Neural cell (in vitro differentiated cells): ENCODE data around the gene SNTB2. TPM values are rescaled to one million over a fixed set of nuclear protein-coding genes. Genes with fewer than 3 reads are reported as not detected.
"Not testable (repeated sequence)": the region's sequence is repeated elsewhere in the genome, so short reads cannot be mapped to it uniquely, and the experiment has no call there.

Experiments
- H2AFZ ChIP-seq: fragments of 200-600, 300-800 bp; sonication (generic), shearing (Covaris generic); 2 replicates; pipeline ENCODE4 v1.6.0; 2014; ENCODE audit warnings: low read depth, mild to moderate bottlenecking, antibody characterized with exemption, low read length, moderate library complexity
- H3F3A ChIP-seq: fragments of 200-600 bp; shearing (Covaris generic); 2 replicates; pipeline ENCODE4 v1.6.1; 2016; ENCODE audit warnings: mild to moderate bottlenecking, moderate library complexity, mixed read lengths, antibody characterized with exemption, low read length; ENCODE audit not compliant: insufficient read depth, poor library complexity, severe bottlenecking
- H3K27ac ChIP-seq: fragments of 200-600, 300-800 bp; sonication (generic), shearing (Covaris generic); 2 replicates; pipeline ENCODE4 v1.5.1; 2014; ENCODE audit warnings: mild to moderate bottlenecking, low read length, moderate library complexity
- H3K27me3 ChIP-seq: fragments of 300-800, 200-600 bp; sonication (generic), shearing (Covaris generic); 2 replicates; pipeline ENCODE4 v1.6.0; 2014; ENCODE audit warnings: mild to moderate bottlenecking, low read depth, low read length, moderate library complexity; ENCODE audit not compliant: insufficient read depth
- H3K36me3 ChIP-seq: fragments of 300-800, 200-600 bp; sonication (generic), shearing (Covaris generic); 2 replicates; pipeline ENCODE4 v1.5.1; 2014; ENCODE audit warnings: mild to moderate bottlenecking, antibody characterized with exemption, low read length, moderate library complexity; ENCODE audit not compliant: insufficient read depth
- H3K4me2 ChIP-seq: fragments of 300-800, 200-600 bp; sonication (generic), shearing (Covaris generic); 2 replicates; pipeline ENCODE4 v1.6.0; 2014; ENCODE audit warnings: mild to moderate bottlenecking, low read length
- H3K4me3 ChIP-seq: fragments of 300-800, 200-600 bp; sonication (generic), shearing (Covaris generic); 2 replicates; pipeline ENCODE4 v1.5.1; 2014; ENCODE audit warnings: mild to moderate bottlenecking, low read length, moderate library complexity
- H3K79me2 ChIP-seq: fragments of 200-600 bp; shearing (Covaris generic); replicated peaks from 2 replicates; pipeline ENCODE4 v1.6.0; 2014; ENCODE audit warnings: mild to moderate bottlenecking, low read length, moderate library complexity; ENCODE audit not compliant: insufficient read depth
- H3K9ac ChIP-seq: fragments of 300-800, 200-600 bp; sonication (generic), shearing (Covaris generic); 2 replicates; pipeline ENCODE4 v1.6.1; 2016; ENCODE audit warnings: mild to moderate bottlenecking, low read length, mixed read lengths
- H3K9me2 ChIP-seq: fragments of 200-600 bp; shearing (Covaris generic); 2 replicates; pipeline ENCODE4 v1.6.1; 2016; ENCODE audit warnings: mild to moderate bottlenecking, low read length, mixed read lengths; ENCODE audit not compliant: insufficient read depth
- H3K9me3 ChIP-seq: fragments of 200-600, 300-800 bp; sonication (generic), shearing (Covaris generic); 2 replicates; pipeline ENCODE4 v1.6.1; 2016; ENCODE audit warnings: mild to moderate bottlenecking, mixed run types, low read length, moderate library complexity, mixed read lengths
- H4K20me1 ChIP-seq: fragments of 200-600 bp; shearing (Covaris generic); 2 replicates; pipeline ENCODE4 v1.6.1; 2016; ENCODE audit warnings: mild to moderate bottlenecking, mixed run types; ENCODE audit not compliant: insufficient read depth
- EP300 ChIP-seq: fragments of 450-650 bp; conservative IDR thresholded peaks from 2 replicates; pipeline ENCODE4 v1.6.1; 2014; ENCODE audit warnings: antibody characterized with exemption, mild to moderate bottlenecking, moderate library complexity; ENCODE audit not compliant: poor library complexity, severe bottlenecking
- EZH2 ChIP-seq: fragments of 200-600, 300-800 bp; shearing (Covaris generic), sonication (generic); IDR thresholded peaks from 2 replicates; pipeline ENCODE4 v1.6.1; 2014; ENCODE audit warnings: antibody characterized with exemption, low read length, borderline replicate concordance, mild to moderate bottlenecking; ENCODE audit not compliant: insufficient read depth, poor library complexity, severe bottlenecking
- MXI1 ChIP-seq: fragments of 450-650 bp; conservative IDR thresholded peaks from 2 replicates; pipeline ENCODE4 v1.6.1; 2014; ENCODE audit warnings: antibody characterized with exemption, mild to moderate bottlenecking; ENCODE audit not compliant: poor library complexity, severe bottlenecking
- POLR2AphosphoS5 ChIP-seq: IDR thresholded peaks from 2 replicates; pipeline ENCODE4 v1.6.1; 2012
- REST ChIP-seq: IDR thresholded peaks from 2 replicates; pipeline ENCODE4 v1.6.1; 2012; ENCODE audit warnings: borderline replicate concordance
- SMC3 ChIP-seq: fragments of 450-650 bp; conservative IDR thresholded peaks from 2 replicates; pipeline ENCODE4 v1.6.1; 2014; ENCODE audit warnings: antibody characterized with exemption, mild to moderate bottlenecking, moderate library complexity; ENCODE audit not compliant: poor library complexity
- TAF1 ChIP-seq: IDR thresholded peaks from 2 replicates; pipeline ENCODE4 v1.6.1; 2012; ENCODE audit warnings: low read depth
- polyA minus RNA-seq: library from RNA; depleted of rRNA, polyadenylated mRNA; stranded (reverse); fragments of >200 nt; gene quantifications from 2 replicates; pipeline ENCODE4 v1.2.3, GENCODE V29; 2014
- polyA plus RNA-seq: library from polyadenylated mRNA; depleted of rRNA; stranded (reverse); fragments of >200 nt; gene quantifications from 2 replicates; pipeline ENCODE4 v1.2.3, GENCODE V29; 2014
- TF ChIP-seq, protein P1 (sequence below): fragments of 450-650 bp; IDR thresholded peaks from 2 replicates; pipeline ENCODE4 v1.5.1; 2014; ENCODE audit warnings: antibody characterized with exemption, mild to moderate bottlenecking, moderate library complexity; ENCODE audit not compliant: poor library complexity, severe bottlenecking

SNTB2 gene
- polyA plus RNA-seq = 7.0 and 8.2 TPM in 2 replicates
- 14.1 and 18.3 TPM in 2 replicates for polyA minus RNA-seq

DNA sequence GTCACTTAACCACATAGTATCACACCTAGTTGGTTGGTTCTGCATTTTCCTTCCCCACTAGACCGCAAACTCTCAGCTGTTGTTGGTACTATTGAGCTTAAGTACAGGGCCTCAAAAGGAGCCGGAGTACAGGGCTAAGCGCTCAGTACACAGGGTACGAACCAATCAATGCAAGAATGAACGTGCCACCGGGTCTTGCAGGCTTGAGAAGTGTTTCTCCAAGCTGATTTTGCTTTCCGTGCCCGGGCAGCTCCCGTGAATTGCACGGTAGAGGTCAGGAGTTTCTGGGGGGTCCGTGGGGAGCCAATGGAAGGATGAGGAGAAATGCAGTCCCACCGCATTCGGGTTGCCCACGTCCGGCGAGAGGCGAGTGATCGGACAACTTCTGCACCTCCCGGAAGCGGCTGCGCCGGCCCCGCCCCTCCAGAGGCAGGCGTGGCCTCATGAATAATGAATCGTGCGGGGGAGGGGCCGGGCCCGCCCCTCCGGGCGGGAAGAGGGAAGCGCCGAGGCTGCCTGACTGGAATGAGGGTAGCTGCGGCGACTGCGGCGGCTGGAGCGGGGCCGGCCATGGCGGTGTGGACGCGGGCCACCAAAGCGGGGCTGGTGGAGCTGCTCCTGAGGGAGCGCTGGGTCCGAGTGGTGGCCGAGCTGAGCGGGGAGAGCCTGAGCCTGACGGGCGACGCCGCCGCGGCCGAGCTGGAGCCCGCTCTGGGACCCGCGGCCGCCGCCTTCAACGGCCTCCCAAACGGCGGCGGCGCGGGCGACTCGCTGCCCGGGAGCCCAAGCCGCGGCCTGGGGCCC lies at the start of gene SNTB2:
TSS of gene SNTB2 (plus strand) at position 523 of the 804 bp plus-strand sequence. CDS start at position 526, 3 bp downstream.
- no peaks in the 10 kb centered on the region for H3K9me2 ChIP-seq
- peak within 1 kb of the TSS; percentile 52 for H3K27ac ChIP-seq
- peak within 1 kb of the TSS; percentile 70 for H3K9ac ChIP-seq
- H3K36me3 ChIP-seq = no peaks in the 10 kb centered on the region
- H3K9me3 ChIP-seq = no peaks in the 10 kb centered on the region
- peaks cover 7% of the 10 kb centered on the region for H3F3A ChIP-seq
- peak; percentile 40 for TF ChIP-seq MXI1
- TF ChIP-seq POLR2AphosphoS5 = peak; percentile 75
- TF ChIP-seq EP300 = no peak
- TF ChIP-seq TAF1 = no peak
- TF ChIP-seq, protein P1, sequence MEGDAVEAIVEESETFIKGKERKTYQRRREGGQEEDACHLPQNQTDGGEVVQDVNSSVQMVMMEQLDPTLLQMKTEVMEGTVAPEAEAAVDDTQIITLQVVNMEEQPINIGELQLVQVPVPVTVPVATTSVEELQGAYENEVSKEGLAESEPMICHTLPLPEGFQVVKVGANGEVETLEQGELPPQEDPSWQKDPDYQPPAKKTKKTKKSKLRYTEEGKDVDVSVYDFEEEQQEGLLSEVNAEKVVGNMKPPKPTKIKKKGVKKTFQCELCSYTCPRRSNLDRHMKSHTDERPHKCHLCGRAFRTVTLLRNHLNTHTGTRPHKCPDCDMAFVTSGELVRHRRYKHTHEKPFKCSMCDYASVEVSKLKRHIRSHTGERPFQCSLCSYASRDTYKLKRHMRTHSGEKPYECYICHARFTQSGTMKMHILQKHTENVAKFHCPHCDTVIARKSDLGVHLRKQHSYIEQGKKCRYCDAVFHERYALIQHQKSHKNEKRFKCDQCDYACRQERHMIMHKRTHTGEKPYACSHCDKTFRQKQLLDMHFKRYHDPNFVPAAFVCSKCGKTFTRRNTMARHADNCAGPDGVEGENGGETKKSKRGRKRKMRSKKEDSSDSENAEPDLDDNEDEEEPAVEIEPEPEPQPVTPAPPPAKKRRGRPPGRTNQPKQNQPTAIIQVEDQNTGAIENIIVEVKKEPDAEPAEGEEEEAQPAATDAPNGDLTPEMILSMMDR = no peak
- no peak for TF ChIP-seq EZH2
- peak; percentile 76 for TF ChIP-seq REST
- no peaks in the 10 kb centered on the region for H4K20me1 ChIP-seq
- peak within 1 kb of the TSS; percentile 56 for H2AFZ ChIP-seq
- peak within 1 kb of the TSS; percentile 83 for H3K4me2 ChIP-seq
- H3K27me3 ChIP-seq = no peaks in the 10 kb centered on the region
- H3K79me2 ChIP-seq = peaks cover 25% of the 10 kb centered on the region
- peak within 1 kb of the TSS; percentile 84 for H3K4me3 ChIP-seq

DNA sequence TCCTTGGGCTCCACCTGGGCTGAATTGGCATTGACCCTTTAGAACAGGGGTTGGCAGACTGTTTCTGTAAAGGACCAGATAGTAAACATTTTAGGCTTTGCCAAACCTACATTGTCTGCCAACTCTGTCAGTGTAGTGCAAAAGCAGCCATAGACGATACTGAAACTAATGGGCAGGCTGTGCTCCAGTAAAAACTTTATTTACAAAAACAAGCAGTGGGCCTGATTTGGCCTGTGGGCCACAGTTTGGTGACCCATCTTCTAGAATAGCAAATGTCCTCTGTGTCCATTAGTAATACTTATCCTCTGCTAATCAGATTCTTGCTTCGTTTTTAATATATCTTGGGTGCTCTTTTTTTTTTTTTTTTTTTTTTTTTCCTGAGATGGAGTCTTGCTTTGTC lies 48.4 kb upstream of the SNTB2 start:
- no peaks in the 10 kb centered on the region for H4K20me1 ChIP-seq
- peaks cover 29% of the 10 kb centered on the region for H3K79me2 ChIP-seq
- no peaks in the 10 kb centered on the region for H3K9me3 ChIP-seq
- TF ChIP-seq TAF1 (no peak), REST (no peak), POLR2AphosphoS5 (no peak), SMC3 (no peak), EP300 (no peak), EZH2 (no peak), MXI1 (no peak)
- H3K27ac ChIP-seq = no peak overlapping the region
- H3K27me3 ChIP-seq = no peaks in the 10 kb centered on the region
- no peak overlapping the region for H2AFZ ChIP-seq
- no peaks in the 10 kb centered on the region for H3F3A ChIP-seq
- H3K4me2 ChIP-seq = no peak overlapping the region
- peaks cover 3% of the 10 kb centered on the region for H3K36me3 ChIP-seq
- H3K9ac ChIP-seq = no peak overlapping the region
- H3K4me3 ChIP-seq = no peak overlapping the region
- no peaks in the 10 kb centered on the region for H3K9me2 ChIP-seq

DNA sequence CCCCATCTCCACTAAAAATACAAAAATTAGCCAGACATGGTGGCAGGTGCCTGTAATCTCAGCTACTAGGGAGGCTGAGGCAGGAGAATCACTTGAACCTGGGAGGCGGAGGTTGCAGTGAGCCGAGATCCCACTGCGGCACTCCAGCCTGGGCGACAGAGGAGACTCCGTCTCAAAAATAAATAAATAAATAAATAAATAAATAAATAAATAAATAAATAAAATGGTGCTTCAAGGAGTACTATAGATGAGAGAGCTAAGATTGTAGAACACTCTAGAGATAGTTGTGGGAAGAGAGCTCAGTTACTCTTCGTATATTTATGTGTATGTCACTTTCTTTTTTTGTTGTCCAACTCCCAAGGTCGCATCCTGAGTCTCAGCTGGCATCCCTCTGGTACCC lies 47.5 kb upstream of the SNTB2 start:
- not testable (repeated sequence) for H3K4me3 ChIP-seq, H3F3A ChIP-seq, H3K4me2 ChIP-seq, H3K36me3 ChIP-seq, H3K9me2 ChIP-seq, H3K9me3 ChIP-seq, H2AFZ ChIP-seq, H4K20me1 ChIP-seq, H3K9ac ChIP-seq, H3K27ac ChIP-seq, H3K27me3 ChIP-seq
- H3K79me2 ChIP-seq = peaks cover 20% of the 10 kb centered on the region
